Endothelial cell of umbilical vein (primary cell): ENCODE data around the gene CEP85. TPM values are rescaled to one million over a fixed set of nuclear protein-coding genes. Genes with fewer than 3 reads are reported as not detected.

Experiments
- BruUV-seq: library from RNA; stranded (reverse); fragments of 400-500 nt; replicated peaks from 2 replicates; lab custom pipeline; 2021; lab: Mats Ljungman, UMichigan
- CTCF ChIA-PET: fragments of 300-600, 350-600 bp; sonication (Branson Sonifier 250); formaldehyde crosslinking; loops from one replicate; lab custom pipeline; 2021; ENCODE audit warnings: antibody characterized with exemption, inconsistent platforms; lab: Charles Lee
- POLR2A ChIA-PET: fragments of 300-600, 350-600 bp; sonication (Branson Sonifier 250); formaldehyde crosslinking; loops from one replicate; lab custom pipeline; 2021; ENCODE audit warnings: antibody characterized with exemption, inconsistent platforms; lab: Charles Lee
- DNase-seq: peaks from one replicate; pipeline ENCODE4 v3.0.0-alpha.2; 2011; ENCODE audit warnings: low read depth, low spot score
- FAIRE-seq: peaks from 2 replicates; lab custom pipeline; 2011; peaks lifted over from hg19 to GRCh38; lab: Jason Lieb, UNC
- H2AFZ ChIP-seq: 2 replicates; pipeline ENCODE4 v1.6.0; 2012; ENCODE audit warnings: low read depth, low read length, control low read depth, inconsistent platforms
- H3K27ac ChIP-seq: 2 replicates; pipeline ENCODE4 v1.5.1; 2011; ENCODE audit warnings: low read depth, mild to moderate bottlenecking, control low read depth, low read length, moderate library complexity; ENCODE audit not compliant: insufficient read depth
- H3K27me3 ChIP-seq, 2 experiments: 2 replicates each; pipeline versions ENCODE4 v1.6.0 to v1.6.1; 2011; ENCODE audit warnings: low read length in 2 of 2, mixed read lengths in 1 of 2; ENCODE audit not compliant: control insufficient read depth in 2 of 2, insufficient read depth in 2 of 2
- H3K36me3 ChIP-seq, 2 experiments: 2 replicates in 1 of 2; 3 replicates in 1 of 2; pipeline ENCODE4 v1.5.1; 2011; ENCODE audit warnings: low read length in 2 of 2, mild to moderate bottlenecking in 1 of 2, moderate library complexity in 1 of 2; ENCODE audit not compliant: control insufficient read depth in 2 of 2, insufficient read depth in 2 of 2; ENCODE audit errors: extremely low read depth in 1 of 2
- H3K4me1 ChIP-seq: 3 replicates; pipeline ENCODE4 v1.5.1; 2011; ENCODE audit warnings: mild to moderate bottlenecking, low read length; ENCODE audit not compliant: control insufficient read depth, insufficient read depth; ENCODE audit errors: extremely low read depth
- H3K4me2 ChIP-seq: 2 replicates; pipeline ENCODE4 v1.6.1; 2011; ENCODE audit warnings: low read length, control low read depth, mixed read lengths; ENCODE audit not compliant: insufficient read depth
- H3K4me3 ChIP-seq, 3 experiments: fragments of 200-600 bp in 1 of 3; sonication (generic), shearing (Covaris generic) in 1 of 3; replicated peaks in 1 of 3; 2 replicates each; pipeline ENCODE4 v1.5.1; 2011 to 2016; ENCODE audit warnings: control low read depth in 3 of 3, low read length in 3 of 3, mild to moderate bottlenecking in 2 of 3, inconsistent platforms in 1 of 3, low read depth in 1 of 3, moderate library complexity in 1 of 3; ENCODE audit not compliant: insufficient read depth in 1 of 3
- H3K79me2 ChIP-seq: 2 replicates; pipeline ENCODE4 v1.6.0; 2012; ENCODE audit warnings: low read length, inconsistent platforms; ENCODE audit not compliant: control insufficient read depth, insufficient read depth
- H3K9ac ChIP-seq: replicated peaks from 2 replicates; pipeline ENCODE3; 2011; ENCODE audit warnings: low read length, control low read depth; ENCODE audit not compliant: insufficient read depth; ENCODE audit errors: extremely low read depth
- H3K9me1 ChIP-seq: replicated peaks from 3 replicates; pipeline ENCODE4 v1.6.0; 2011; ENCODE audit warnings: mild to moderate bottlenecking, low read length; ENCODE audit not compliant: control insufficient read depth, insufficient read depth; ENCODE audit errors: extremely low read depth
- H3K9me3 ChIP-seq: replicated peaks from 2 replicates; pipeline ENCODE4 v1.5.1; 2012; ENCODE audit warnings: low read length, inconsistent platforms; ENCODE audit not compliant: control insufficient read depth, insufficient read depth
- H4K20me1 ChIP-seq: replicated peaks from 2 replicates; pipeline ENCODE3; 2011; ENCODE audit warnings: mild to moderate bottlenecking, low read length; ENCODE audit not compliant: control insufficient read depth, insufficient read depth; ENCODE audit errors: extremely low read depth
- EZH2 ChIP-seq: IDR thresholded peaks from 2 replicates; pipeline ENCODE4 v1.6.1; 2012; ENCODE audit warnings: borderline replicate concordance, low read depth, mild to moderate bottlenecking, moderate library complexity, low read length, inconsistent platforms; ENCODE audit not compliant: severe bottlenecking
- FOS ChIP-seq: IDR thresholded peaks from 2 replicates; pipeline ENCODE4 v1.6.1; 2011; ENCODE audit warnings: mild to moderate bottlenecking, low read length, moderate library complexity, borderline replicate concordance; ENCODE audit not compliant: insufficient read depth
- MYC ChIP-seq: IDR thresholded peaks from one replicate; pipeline ENCODE4 v1.6.1; 2011; ENCODE audit warnings: mild to moderate bottlenecking, low read depth, low read length
- POLR2A ChIP-seq: IDR thresholded peaks from 2 replicates; pipeline ENCODE4 v1.6.1; 2012; ENCODE audit warnings: low read depth, mild to moderate bottlenecking, control low read depth, low read length
- POLR2AphosphoS5 ChIP-seq: IDR thresholded peaks from 2 replicates; pipeline ENCODE4 v1.6.1; 2012; ENCODE audit warnings: low read depth, mild to moderate bottlenecking, control low read depth, low read length, moderate library complexity; ENCODE audit not compliant: insufficient read depth
- dilution Hi-C: fragments of 300-500 bp; cut with MboI; formaldehyde crosslinking; loops from one replicate; pipeline ENCODE4 v1.15.0; 2019; ENCODE audit warnings: low sequenced_read_pairs; ENCODE audit not compliant: extremely low pct_ligation_motif_present
- intact Hi-C: fragments of 100-400 bp; cut with micrococcal nuclease; formaldehyde crosslinking; loops from one replicate; pipeline ENCODE4 v1.10.0; 2022
- polyA plus RNA-seq, 4 experiments: library from polyadenylated mRNA; depleted of rRNA in 3 of 4; stranded (reverse) in 3 of 4; unstranded in 1 of 4; fragments of >200 nt; gene quantifications; 2 replicates each; pipeline versions ENCODE4 v1.2.1 to v1.2.3, GENCODE V29; 2011 to 2012; ENCODE audit warnings: missing spikeins in 1 of 4
- total RNA-seq: library from RNA; stranded (reverse); gene quantifications from 2 replicates; pipeline ENCODE4 v1.2.3, GENCODE V29; 2021
- TF ChIP-seq, protein P1 (sequence below), 2 donors: IDR thresholded peaks; 1 replicate in 1 of 2; 2 replicates in 1 of 2; pipeline ENCODE4 v1.5.1; 2011; ENCODE audit warnings: low read length in 2 of 2, mild to moderate bottlenecking in 2 of 2, moderate library complexity in 2 of 2, control low read depth in 1 of 2, inconsistent platforms in 1 of 2, low read depth in 1 of 2; ENCODE audit not compliant: insufficient read depth in 1 of 2; ENCODE audit errors: extremely low read depth in 1 of 2

The CEP85 gene
- total and polyA plus RNA-seq, 2 donors (not counting 3 experiments of a cell fraction or from before 2014, with no cell fraction given): 15.2 to 17.8 TPM

GRCh38 chr1:26320896-26321295 is 86.9 kb downstream of the CEP85 start:
- ChIA-PET CTCF (interaction anchor here (0.6 to 7.4 kb wide), 19 partner anchors 10 to 285 kb away, joined by 4 to 132 read pairs (median 12); partner anchors contain the start of genes C1orf232, CATSPER4, PDIK1L and SH3BGRL3), POLR2A (no interaction called here)
- no peaks in the 10 kb centered on the region for H3K79me2 ChIP-seq
- H3K4me2 ChIP-seq: no peak overlapping the region
- no peaks in the 10 kb centered on the region for H4K20me1 ChIP-seq
- dilution Hi-C loops: no loop called here
- H3K9me1 ChIP-seq: no peaks in the 10 kb centered on the region
- DNase-seq: no peak
- BruUV-seq: no TSS peak
- no peak overlapping the region for H3K27ac ChIP-seq
- no peaks in the 10 kb centered on the region for H3K36me3 ChIP-seq
- H3K9me3 ChIP-seq: no peaks in the 10 kb centered on the region
- H3K9ac ChIP-seq: no peak overlapping the region
- no peaks in the 10 kb centered on the region for H3K27me3 ChIP-seq
- H2AFZ ChIP-seq: no peak overlapping the region
- TF ChIP-seq POLR2A (no peak), MYC (no peak), EZH2 (no peak), FOS (no peak)
- intact Hi-C loops: loop anchor here (1.0 to 5.0 kb wide), 7 partner anchors 36 to 286 kb away; partner anchors contain the start of gene ZNF593
- H3K4me3 ChIP-seq: no peak overlapping the region
- no peak for FAIRE-seq
- H3K4me1 ChIP-seq: no peaks in the 10 kb centered on the region

DNA sequence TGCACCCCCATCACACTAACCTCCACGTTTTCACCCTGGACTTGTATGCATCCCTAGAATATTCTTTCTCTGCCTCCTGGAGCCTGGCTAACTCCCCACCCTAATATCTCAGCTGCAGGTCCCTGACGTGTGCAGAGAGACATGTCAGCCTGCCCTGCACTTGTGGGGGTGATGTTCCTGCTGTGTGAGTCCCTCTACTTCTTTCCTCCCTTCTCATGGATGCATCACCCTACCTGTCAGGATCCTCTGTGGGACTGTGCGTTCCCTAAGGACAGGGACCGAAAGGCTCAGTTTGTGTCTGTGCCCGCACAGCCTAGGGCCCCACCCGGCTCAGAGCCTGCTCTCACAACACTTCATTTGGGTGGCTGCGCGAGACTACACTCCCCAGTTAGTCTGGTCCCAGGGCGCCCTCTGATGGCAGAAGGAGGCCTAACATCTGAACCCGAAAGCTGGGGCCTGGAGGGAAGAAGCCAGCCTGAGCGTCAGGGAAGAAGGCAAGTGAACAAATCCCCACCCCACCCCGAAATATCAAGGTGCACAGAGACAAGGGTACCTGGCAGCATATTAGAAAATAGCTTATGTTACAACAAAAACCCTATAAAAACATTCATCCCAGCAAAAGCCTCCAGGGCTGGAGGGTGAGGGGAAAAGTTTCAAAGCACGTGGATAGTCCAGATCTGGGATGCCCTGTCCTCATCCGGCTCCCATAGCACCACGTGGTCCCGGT is 87.5 kb downstream of the CEP85 start:
- Histone ChIP-seq H3K4me1 (no peaks in the 10 kb centered on the region), H2AFZ (peak overlapping the region; percentile 70), H3K9ac (no peak overlapping the region), H3K9me3 (no peaks in the 10 kb centered on the region), H3K4me3 (no peak overlapping the region), H3K27me3 (no peaks in the 10 kb centered on the region), H3K79me2 (no peaks in the 10 kb centered on the region), H4K20me1 (no peaks in the 10 kb centered on the region), H3K4me2 (no peak overlapping the region), H3K9me1 (no peaks in the 10 kb centered on the region), H3K36me3 (no peaks in the 10 kb centered on the region), H3K27ac (no peak overlapping the region)
- FAIRE-seq: peak; percentile 89
- TF ChIP-seq POLR2AphosphoS5: no peak
- TF ChIP-seq, protein P1, sequence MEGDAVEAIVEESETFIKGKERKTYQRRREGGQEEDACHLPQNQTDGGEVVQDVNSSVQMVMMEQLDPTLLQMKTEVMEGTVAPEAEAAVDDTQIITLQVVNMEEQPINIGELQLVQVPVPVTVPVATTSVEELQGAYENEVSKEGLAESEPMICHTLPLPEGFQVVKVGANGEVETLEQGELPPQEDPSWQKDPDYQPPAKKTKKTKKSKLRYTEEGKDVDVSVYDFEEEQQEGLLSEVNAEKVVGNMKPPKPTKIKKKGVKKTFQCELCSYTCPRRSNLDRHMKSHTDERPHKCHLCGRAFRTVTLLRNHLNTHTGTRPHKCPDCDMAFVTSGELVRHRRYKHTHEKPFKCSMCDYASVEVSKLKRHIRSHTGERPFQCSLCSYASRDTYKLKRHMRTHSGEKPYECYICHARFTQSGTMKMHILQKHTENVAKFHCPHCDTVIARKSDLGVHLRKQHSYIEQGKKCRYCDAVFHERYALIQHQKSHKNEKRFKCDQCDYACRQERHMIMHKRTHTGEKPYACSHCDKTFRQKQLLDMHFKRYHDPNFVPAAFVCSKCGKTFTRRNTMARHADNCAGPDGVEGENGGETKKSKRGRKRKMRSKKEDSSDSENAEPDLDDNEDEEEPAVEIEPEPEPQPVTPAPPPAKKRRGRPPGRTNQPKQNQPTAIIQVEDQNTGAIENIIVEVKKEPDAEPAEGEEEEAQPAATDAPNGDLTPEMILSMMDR (IDR thresholded peaks at IDR 0.05; ENCODE audit: extremely low read depth in 1 of 2, insufficient read depth in 1 of 2, low read depth in 1 of 2, low read length in 2 of 2): peak; percentile 82 to 92
- no TSS peak for BruUV-seq
- CTCF ChIA-PET: interaction anchor here (0.6 to 7.4 kb wide), 48 partner anchors 8 to 426 kb away, joined by 3 to 132 read pairs (median 4); partner anchors contain the start of genes C1orf232, CATSPER4, CEP85 and CNKSR1
- dilution Hi-C loops: no loop called here
- peak; percentile 81 for DNase-seq
- intact Hi-C loops: loop anchor here (1.0 to 5.0 kb wide), 7 partner anchors 36 to 287 kb away; partner anchors contain the start of gene ZNF593
- POLR2A ChIA-PET: no interaction called here
